Measurements from ENCODE around the gene DHRS7B.

- TF ChIP-seq CTCF (conservative IDR thresholded peaks at IDR 0.05 in 1 of 2, IDR thresholded peaks at IDR 0.05 in 1 of 2; ENCODE audit: low read depth in 1 of 2, low read length in 2 of 2) (no peak), EZH2 (IDR thresholded peaks at IDR 0.05; ENCODE audit: low read length, missing control alignments) (no peak)
Observed at GRCh38 chr17:21126645-21127508, at the start of gene DHRS7B.
